Measurements from ENCODE around the gene MECR.

DNA sequence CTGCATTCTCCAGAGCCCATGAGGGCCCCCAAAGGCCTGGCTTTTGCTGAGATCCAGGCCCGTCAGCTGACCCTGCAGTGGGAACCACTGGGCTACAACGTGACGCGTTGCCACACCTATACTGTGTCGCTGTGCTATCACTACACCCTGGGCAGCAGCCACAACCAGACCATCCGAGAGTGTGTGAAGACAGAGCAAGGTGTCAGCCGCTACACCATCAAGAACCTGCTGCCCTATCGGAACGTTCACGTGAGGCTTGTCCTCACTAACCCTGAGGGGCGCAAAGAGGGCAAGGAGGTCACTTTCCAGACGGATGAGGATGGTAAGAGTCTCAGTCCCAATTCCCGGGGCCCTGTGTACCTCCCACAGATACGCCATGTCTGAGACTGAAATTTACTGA is 44.7 kb upstream of the MECR start:
- TF ChIP-seq, protein P1, sequence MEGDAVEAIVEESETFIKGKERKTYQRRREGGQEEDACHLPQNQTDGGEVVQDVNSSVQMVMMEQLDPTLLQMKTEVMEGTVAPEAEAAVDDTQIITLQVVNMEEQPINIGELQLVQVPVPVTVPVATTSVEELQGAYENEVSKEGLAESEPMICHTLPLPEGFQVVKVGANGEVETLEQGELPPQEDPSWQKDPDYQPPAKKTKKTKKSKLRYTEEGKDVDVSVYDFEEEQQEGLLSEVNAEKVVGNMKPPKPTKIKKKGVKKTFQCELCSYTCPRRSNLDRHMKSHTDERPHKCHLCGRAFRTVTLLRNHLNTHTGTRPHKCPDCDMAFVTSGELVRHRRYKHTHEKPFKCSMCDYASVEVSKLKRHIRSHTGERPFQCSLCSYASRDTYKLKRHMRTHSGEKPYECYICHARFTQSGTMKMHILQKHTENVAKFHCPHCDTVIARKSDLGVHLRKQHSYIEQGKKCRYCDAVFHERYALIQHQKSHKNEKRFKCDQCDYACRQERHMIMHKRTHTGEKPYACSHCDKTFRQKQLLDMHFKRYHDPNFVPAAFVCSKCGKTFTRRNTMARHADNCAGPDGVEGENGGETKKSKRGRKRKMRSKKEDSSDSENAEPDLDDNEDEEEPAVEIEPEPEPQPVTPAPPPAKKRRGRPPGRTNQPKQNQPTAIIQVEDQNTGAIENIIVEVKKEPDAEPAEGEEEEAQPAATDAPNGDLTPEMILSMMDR (IDR thresholded peaks at IDR 0.05; ENCODE audit: low read depth, low read length): no peak
- no peak for TF ChIP-seq EZH2phosphoT487 (IDR thresholded peaks at IDR 0.05; ENCODE audit: low read depth)

All from OCI-LY3 (cell line).